ENCODE data around the gene ATP6AP1.

GRCh38 chrX:154433605-154434004 is 5.1 kb downstream of the ATP6AP1 start:
- TF ChIP-seq CTCF (IDR thresholded peaks at IDR 0.05), result no peak
- TF ChIP-seq EZH2 (IDR thresholded peaks at IDR 0.05), result no peak
- no peak for TF ChIP-seq EZH2phosphoT487 (IDR thresholded peaks at IDR 0.05)
